Measurements from ENCODE around the gene ZNF438.

GRCh38 chr10:30850776-30851175, 180.9 kb downstream of the ZNF438 start:
- TF ChIP-seq EZH2 (IDR thresholded peaks at IDR 0.05; ENCODE audit: borderline replicate concordance, low read depth, low read length, poor library complexity, severe bottlenecking) (no peak), CTCF (conservative IDR thresholded peaks at IDR 0.05; ENCODE audit: low read depth, low read length) (no peak)
